Measurements from ENCODE around the gene LZTFL1.

- TF ChIP-seq CTCF (IDR thresholded peaks at IDR 0.05), result no peak
- no peak for TF ChIP-seq ZFX (IDR thresholded peaks at IDR 0.05; ENCODE audit: borderline replicate concordance)
Measured at GRCh38 chr3:45781271-45781670, 60.6 kb downstream of the LZTFL1 start.

All from 22Rv1 (cell line).